Tibial artery (tissue), 4 donors: Measurements from ENCODE around the gene DHX38.

ENCODE experiments used
- DNase-seq, 2 donors: peaks; one replicate each; pipeline ENCODE4 v3.0.0-alpha.2; 2019
- H3K27ac ChIP-seq, 2 donors: fragments of 200-600 bp; sonication (generic) in 1 of 2; 1 replicate in 1 of 2; 2 replicates in 1 of 2; pipeline ENCODE4 v1.5.1; 2018 to 2019; ENCODE audit warnings: mild to moderate bottlenecking in 1 of 2
- H3K27me3 ChIP-seq, 2 donors: fragments of 200-600 bp; sonication (generic) in 1 of 2; one replicate each; pipeline versions ENCODE4 v1.5.1 to v1.6.0; 2016 to 2019
- H3K36me3 ChIP-seq, 3 donors: fragments of 200-600 bp; sonication (generic) in 2 of 3; one replicate each; pipeline ENCODE4 v1.5.1; 2016 to 2019; ENCODE audit warnings: mild to moderate bottlenecking in 2 of 3
- H3K4me1 ChIP-seq, 4 donors: fragments of 200-600 bp; sonication (generic) in 2 of 4; 1 replicate in 3 of 4; 2 replicates in 1 of 4; pipeline ENCODE4 v1.5.1; 2016 to 2019
- H3K4me3 ChIP-seq, 2 donors: fragments of 200-600 bp; sonication (generic) in 1 of 2; 1 replicate in 1 of 2; 2 replicates in 1 of 2; pipeline ENCODE4 v1.5.1; 2018 to 2019; ENCODE audit warnings: mild to moderate bottlenecking in 2 of 2
- H3K9me3 ChIP-seq, 3 donors: fragments of 200-600 bp; sonication (generic) in 1 of 3; one replicate each; pipeline ENCODE4 v1.5.1; 2016 to 2019
- CTCF ChIP-seq, 2 experiments: fragments of 200-600 bp in 1 of 2; fragments of 450-650 bp in 1 of 2; IDR thresholded peaks; one replicate each; pipeline ENCODE4 v1.5.1; 2017 to 2019; ENCODE audit warnings: antibody characterized with exemption in 2 of 2, mild to moderate bottlenecking in 1 of 2, moderate library complexity in 1 of 2
- intact Hi-C: fragments of 100-400 bp; cut with DNase I; formaldehyde crosslinking; loops from one replicate; pipeline ENCODE4 v1.15.0; 2023; ENCODE audit warnings: low total_unique reads

The DHX38 gene

GRCh38 chr16:72132726-72133125, 39.1 kb downstream of the DHX38 start:
- no peak for DNase-seq
- Histone ChIP-seq H3K36me3 (no peaks in the 10 kb centered on the region), H3K27ac (no peak overlapping the region), H3K27me3 (no peaks in the 10 kb centered on the region), H3K4me1 (no peaks in the 10 kb centered on the region), H3K9me3 (no peaks in the 10 kb centered on the region), H3K4me3 (no peak overlapping the region)
- intact Hi-C loops, result no loop called here
- TF ChIP-seq CTCF (IDR thresholded peaks at IDR 0.05), result no peak

- intact Hi-C loops, result no loop called here
- H3K9me3 ChIP-seq, result no peaks in the 10 kb centered on the region
- no peak for TF ChIP-seq CTCF (IDR thresholded peaks at IDR 0.05)
- H3K27me3 ChIP-seq, result no peaks in the 10 kb centered on the region
- no peak overlapping the region for H3K27ac ChIP-seq
- no peaks in the 10 kb centered on the region for H3K36me3 ChIP-seq
- no peaks in the 10 kb centered on the region for H3K4me1 ChIP-seq
- H3K4me3 ChIP-seq, result no peak overlapping the region
- DNase-seq, result no peak
Observed at GRCh38 chr16:72134507-72134906, 40.9 kb downstream of the DHX38 start.

- H3K27me3 ChIP-seq, result no peaks in the 10 kb centered on the region
- DNase-seq, result no peak
- TF ChIP-seq CTCF (IDR thresholded peaks at IDR 0.05), result no peak
- no peaks in the 10 kb centered on the region for H3K36me3 ChIP-seq
- intact Hi-C loops, result no loop called here
- H3K4me3 ChIP-seq, result no peak overlapping the region
- no peak overlapping the region for H3K27ac ChIP-seq
- no peaks in the 10 kb centered on the region for H3K4me1 ChIP-seq
- H3K9me3 ChIP-seq, result no peaks in the 10 kb centered on the region
Observed at GRCh38 chr16:72137380-72138063, 43.9 kb downstream of the DHX38 start.

GRCh38 chr16:72138064-72138572, 44.5 kb downstream of the DHX38 start:
- no peaks in the 10 kb centered on the region for H3K9me3 ChIP-seq

GRCh38 chr16:72139908-72140307, 46.3 kb downstream of the DHX38 start:
- Histone ChIP-seq H3K27ac (no peak overlapping the region), H3K4me3 (no peak overlapping the region), H3K4me1 (no peaks in the 10 kb centered on the region), H3K9me3 (no peaks in the 10 kb centered on the region), H3K27me3 (no peaks in the 10 kb centered on the region), H3K36me3 (no peaks in the 10 kb centered on the region)
- no peak for TF ChIP-seq CTCF (IDR thresholded peaks at IDR 0.05)
- no peak for DNase-seq
- intact Hi-C loops, result no loop called here

More at GRCh38 chr16:72138064-72138572, 44.5 kb downstream of the DHX38 start:
- TF ChIP-seq CTCF (IDR thresholded peaks at IDR 0.05), result no peak
- Histone ChIP-seq H3K4me3 (no peak overlapping the region), H3K36me3 (no peaks in the 10 kb centered on the region), H3K27me3 (no peaks in the 10 kb centered on the region), H3K27ac (no peak overlapping the region), H3K4me1 (no peaks in the 10 kb centered on the region)
- no peak for DNase-seq
- intact Hi-C loops, result no loop called here
